Esophagus squamous epithelium (tissue), 4 donors: ENCODE measurements around the gene GLRX.

Experiments used
- CTCF ChIP-seq, 6 experiments: fragments of 450-650 bp in 4 of 6; fragments of 200-600 bp in 2 of 6; sonication (generic) in 2 of 6; IDR thresholded peaks; one replicate each; pipeline ENCODE4 v1.5.1; 2016 to 2019; ENCODE audit warnings: antibody characterized with exemption in 6 of 6, mild to moderate bottlenecking in 4 of 6, moderate library complexity in 4 of 6
- POLR2A ChIP-seq, 4 donors: fragments of 450-650 bp; IDR thresholded peaks; one replicate each; pipeline ENCODE4 v1.6.1; 2017; ENCODE audit warnings: antibody characterized with exemption in 4 of 4, mild to moderate bottlenecking in 4 of 4, moderate library complexity in 3 of 4

- TF ChIP-seq POLR2A (IDR thresholded peaks at IDR 0.05) (no peak), CTCF (IDR thresholded peaks at IDR 0.05) (no peak)
These were observed 37.8 kb downstream of the GLRX start for GRCh38 chr5:95784514-95785302.
